ENCODE data around the gene ARHGAP18.

- no peak for TF ChIP-seq EZH2 (optimal IDR thresholded peaks at IDR 0.05; ENCODE audit: low read depth, low read length)
- TF ChIP-seq, protein P1, sequence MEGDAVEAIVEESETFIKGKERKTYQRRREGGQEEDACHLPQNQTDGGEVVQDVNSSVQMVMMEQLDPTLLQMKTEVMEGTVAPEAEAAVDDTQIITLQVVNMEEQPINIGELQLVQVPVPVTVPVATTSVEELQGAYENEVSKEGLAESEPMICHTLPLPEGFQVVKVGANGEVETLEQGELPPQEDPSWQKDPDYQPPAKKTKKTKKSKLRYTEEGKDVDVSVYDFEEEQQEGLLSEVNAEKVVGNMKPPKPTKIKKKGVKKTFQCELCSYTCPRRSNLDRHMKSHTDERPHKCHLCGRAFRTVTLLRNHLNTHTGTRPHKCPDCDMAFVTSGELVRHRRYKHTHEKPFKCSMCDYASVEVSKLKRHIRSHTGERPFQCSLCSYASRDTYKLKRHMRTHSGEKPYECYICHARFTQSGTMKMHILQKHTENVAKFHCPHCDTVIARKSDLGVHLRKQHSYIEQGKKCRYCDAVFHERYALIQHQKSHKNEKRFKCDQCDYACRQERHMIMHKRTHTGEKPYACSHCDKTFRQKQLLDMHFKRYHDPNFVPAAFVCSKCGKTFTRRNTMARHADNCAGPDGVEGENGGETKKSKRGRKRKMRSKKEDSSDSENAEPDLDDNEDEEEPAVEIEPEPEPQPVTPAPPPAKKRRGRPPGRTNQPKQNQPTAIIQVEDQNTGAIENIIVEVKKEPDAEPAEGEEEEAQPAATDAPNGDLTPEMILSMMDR (IDR thresholded peaks at IDR 0.05; ENCODE audit: low read length) = no peak
Measured at GRCh38 chr6:129565366-129565765, 144.6 kb downstream of the ARHGAP18 start.
